ENCODE results near the gene KCNG1. TPM values are rescaled to one million over a fixed set of nuclear protein-coding genes. Genes with fewer than 3 reads are reported as not detected.

KCNG1 gene
- total and polyA plus RNA-seq, 2 of the 13 experiments (the other 11 are each of a cell fraction or from before 2014, with no cell fraction given) = not detected

- TF ChIP-seq AKNA (CRISPR knock-in tag; IDR thresholded peaks at IDR 0.05; ENCODE audit: borderline replicate concordance) = no peak
- TF ChIP-seq PHB2 (IDR thresholded peaks at IDR 0.05; ENCODE audit: partially characterized antibody) = no peak
- TF ChIP-seq ZNF543 (CRISPR knock-in tag; IDR thresholded peaks at IDR 0.05) = no peak
- TF ChIP-seq THAP11 (CRISPR knock-in tag; IDR thresholded peaks at IDR 0.05) = no peak
- TF ChIP-seq ZBTB7B (CRISPR knock-in tag; IDR thresholded peaks at IDR 0.05) = no peak
- no peak for TF ChIP-seq ZSCAN21 (CRISPR knock-in tag; IDR thresholded peaks at IDR 0.05; ENCODE audit: borderline replicate concordance)
- TF ChIP-seq ZNF710 (CRISPR knock-in tag; IDR thresholded peaks at IDR 0.05; ENCODE audit: borderline replicate concordance) = no peak
- TF ChIP-seq, protein P1, sequence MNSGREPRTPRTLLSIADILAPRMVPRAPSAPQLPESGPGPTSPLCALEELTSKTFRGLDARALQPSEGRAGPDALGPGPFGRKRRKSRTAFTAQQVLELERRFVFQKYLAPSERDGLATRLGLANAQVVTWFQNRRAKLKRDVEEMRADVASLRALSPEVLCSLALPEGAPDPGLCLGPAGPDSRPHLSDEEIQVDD (CRISPR knock-in tag; IDR thresholded peaks at IDR 0.05; ENCODE audit: borderline replicate concordance) = no peak
- TF ChIP-seq, protein P2, sequence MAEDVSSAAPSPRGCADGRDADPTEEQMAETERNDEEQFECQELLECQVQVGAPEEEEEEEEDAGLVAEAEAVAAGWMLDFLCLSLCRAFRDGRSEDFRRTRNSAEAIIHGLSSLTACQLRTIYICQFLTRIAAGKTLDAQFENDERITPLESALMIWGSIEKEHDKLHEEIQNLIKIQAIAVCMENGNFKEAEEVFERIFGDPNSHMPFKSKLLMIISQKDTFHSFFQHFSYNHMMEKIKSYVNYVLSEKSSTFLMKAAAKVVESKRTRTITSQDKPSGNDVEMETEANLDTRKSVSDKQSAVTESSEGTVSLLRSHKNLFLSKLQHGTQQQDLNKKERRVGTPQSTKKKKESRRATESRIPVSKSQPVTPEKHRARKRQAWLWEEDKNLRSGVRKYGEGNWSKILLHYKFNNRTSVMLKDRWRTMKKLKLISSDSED (CRISPR knock-in tag; IDR thresholded peaks at IDR 0.05) = no peak
Measured at GRCh38 chr20:51062065-51062464, 39.2 kb upstream of the KCNG1 start (continued).
